Spinal cord (tissue), 10 donors: ENCODE results near the gene MRAS. TPM values are rescaled to one million over a fixed set of nuclear protein-coding genes. Genes with fewer than 3 reads are reported as not detected.
A peak's percentile ranks its signal among the peaks of the same experiment; 100 is the strongest.

ENCODE experiments used
- DNase-seq, 6 donors: peaks; one replicate each; pipeline versions ENCODE4 v3.0.0 to v3.0.0-alpha.2; 2013 to 2015; ENCODE audit warnings: low spot score in 6 of 6, low read depth in 4 of 6
- H3K27ac ChIP-seq: one replicate; pipeline ENCODE4 v1.5.1; 2013; ENCODE audit warnings: low read depth, low read length, control low read depth
- H3K27me3 ChIP-seq: one replicate; pipeline ENCODE4 v1.6.1; 2013; ENCODE audit warnings: low read length; ENCODE audit not compliant: control insufficient read depth, insufficient read depth
- H3K36me3 ChIP-seq: one replicate; pipeline ENCODE4 v1.6.1; 2013; ENCODE audit warnings: low read length; ENCODE audit not compliant: control insufficient read depth, insufficient read depth
- H3K4me1 ChIP-seq: one replicate; pipeline ENCODE4 v1.6.1; 2013; ENCODE audit warnings: low read length; ENCODE audit not compliant: control insufficient read depth, insufficient read depth
- H3K4me3 ChIP-seq: one replicate; pipeline ENCODE4 v1.5.1; 2013; ENCODE audit warnings: low read depth, low read length, control low read depth
- H3K9me3 ChIP-seq: one replicate; pipeline ENCODE4 v1.6.1; 2013; ENCODE audit warnings: low read length; ENCODE audit not compliant: control insufficient read depth, insufficient read depth
- WGBS: methylation state at CpG from one replicate; pipeline ENCODE4 v1.1.5; 2013; ENCODE audit warnings: missing lambda C conversion rate; ENCODE audit not compliant: insufficient coverage; 5-methylcytosine and 5-hydroxymethylcytosine counted together
- polyA plus RNA-seq, 2 donors: library from polyadenylated mRNA; unstranded; fragments of 120-200 nt; gene quantifications; one replicate each; pipeline ENCODE4 v1.2.1, GENCODE V29; 2013; ENCODE audit not compliant: insufficient read length in 2 of 2
- total RNA-seq, 2 donors: library from RNA; depleted of rRNA in 1 of 2; stranded (reverse); fragments of 120-200 nt in 1 of 2; fragments of >200 nt in 1 of 2; gene quantifications; one replicate each; pipeline versions ENCODE4 v1.2.3 to v1.2.4, GENCODE V29; 2013 to 2014
- donor health status: healthy.

Gene MRAS
- total and polyA plus RNA-seq, 4 donors, result 55.0 to 83.9 (median 81.7) TPM

DNA sequence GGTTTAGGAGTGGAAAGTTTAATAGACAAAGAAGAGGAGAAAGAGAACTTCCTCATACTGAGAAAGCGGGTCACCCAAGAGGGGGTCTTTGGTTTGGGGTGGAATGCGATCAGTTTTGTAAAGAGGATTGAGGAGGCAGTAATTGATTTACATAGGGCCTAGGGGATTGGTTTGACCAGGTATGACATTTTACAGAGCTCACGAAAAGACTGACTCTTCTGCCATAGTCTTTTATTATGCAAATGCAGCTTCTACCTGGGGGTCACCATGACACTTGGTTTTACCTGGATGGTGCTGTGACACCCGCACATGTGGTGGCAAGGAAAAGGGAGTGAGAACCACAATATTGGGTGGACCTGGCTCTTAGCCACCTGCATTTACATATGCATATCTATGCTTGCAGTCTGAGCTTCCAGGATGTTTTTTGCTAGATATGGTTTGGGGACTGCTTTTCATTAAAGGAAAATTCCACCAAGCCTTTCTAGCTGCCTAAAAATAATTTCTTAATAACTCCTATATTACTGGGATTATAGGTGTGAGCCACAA, 11.9 kb upstream of the MRAS start:
- Histone ChIP-seq H3K36me3 (no peaks in the 10 kb centered on the region), H3K27ac (no peak overlapping the region), H3K27me3 (no peaks in the 10 kb centered on the region), H3K4me3 (no peak overlapping the region), H3K4me1 (no peaks in the 10 kb centered on the region), H3K9me3 (no peaks in the 10 kb centered on the region)
- 83% methylated on average over 2 of the region's 4 CpGs for WGBS
- DNase-seq, result no peak

- 39% methylated on average over 4 of the region's 5 CpGs for WGBS
- no peaks in the 10 kb centered on the region for H3K36me3 ChIP-seq
- H3K27ac ChIP-seq, result no peak overlapping the region
- no peak for DNase-seq
- H3K4me1 ChIP-seq, result no peaks in the 10 kb centered on the region
- no peaks in the 10 kb centered on the region for H3K27me3 ChIP-seq
- H3K4me3 ChIP-seq, result no peak overlapping the region
- no peaks in the 10 kb centered on the region for H3K9me3 ChIP-seq
Measured at GRCh38 chr3:138338244-138338643, 10.1 kb upstream of the MRAS start.

DNA sequence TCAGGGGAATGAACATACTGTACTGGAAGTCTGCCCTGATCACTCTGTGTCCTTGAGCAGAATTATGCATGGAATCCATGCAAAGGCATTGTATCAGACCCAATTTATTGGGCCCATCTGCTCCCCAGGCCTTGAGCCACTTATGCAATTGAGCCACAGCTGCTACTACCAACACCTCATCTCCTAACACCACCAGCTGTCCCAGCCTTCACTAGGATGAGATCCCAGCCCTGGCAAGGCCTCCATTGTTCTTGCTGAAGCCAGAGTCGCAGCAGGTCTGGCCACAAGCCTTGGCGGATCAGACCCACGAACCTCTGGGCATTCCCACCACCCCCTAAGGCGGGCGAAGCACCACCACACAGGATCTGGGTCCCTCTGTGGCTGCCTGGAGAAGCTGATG, 9.6 kb upstream of the MRAS start:
- Histone ChIP-seq H3K4me1 (no peaks in the 10 kb centered on the region), H3K27ac (no peak overlapping the region), H3K4me3 (no peak overlapping the region), H3K9me3 (no peaks in the 10 kb centered on the region), H3K36me3 (no peaks in the 10 kb centered on the region), H3K27me3 (no peaks in the 10 kb centered on the region)
- WGBS, result 71% methylated on average over 1 of the region's 5 CpGs
- peak in 2 of 6 donors; percentile 55 to 61 for DNase-seq

DNA sequence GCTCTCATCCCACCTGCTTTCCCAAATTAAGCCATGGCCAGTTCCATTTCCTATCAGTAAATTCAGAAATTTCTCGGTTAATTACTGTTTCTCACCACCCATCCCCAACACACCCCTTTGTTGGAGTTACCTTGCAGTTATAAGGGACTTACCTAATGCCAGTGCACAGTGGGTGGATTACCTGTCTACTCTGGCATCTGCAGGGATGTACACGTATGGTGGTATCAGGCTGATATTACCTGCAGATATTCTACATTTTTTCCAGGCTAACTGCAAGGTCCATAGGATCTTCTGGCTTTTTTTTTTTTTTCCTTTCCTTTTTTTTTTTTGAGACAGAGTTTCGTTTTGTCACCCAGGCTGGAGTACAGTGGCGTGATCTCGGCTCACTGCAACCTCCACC, 7.9 kb upstream of the MRAS start:
- Histone ChIP-seq H3K27ac (no peak overlapping the region), H3K4me1 (no peaks in the 10 kb centered on the region), H3K9me3 (no peaks in the 10 kb centered on the region), H3K36me3 (no peaks in the 10 kb centered on the region), H3K27me3 (no peaks in the 10 kb centered on the region), H3K4me3 (no peak overlapping the region)
- 83% methylated on average over 1 of the region's 5 CpGs for WGBS
- DNase-seq, result no peak

- DNase-seq, result no peak
- Histone ChIP-seq H3K27ac (no peak overlapping the region), H3K36me3 (no peaks in the 10 kb centered on the region), H3K9me3 (no peaks in the 10 kb centered on the region), H3K27me3 (no peaks in the 10 kb centered on the region), H3K4me3 (no peak overlapping the region), H3K4me1 (peaks cover 17% of the 10 kb centered on the region)
- 75% methylated on average over 1 of the region's 1 CpG for WGBS
Measured at GRCh38 chr3:138344754-138345153, 3.6 kb upstream of the MRAS start.

DNA sequence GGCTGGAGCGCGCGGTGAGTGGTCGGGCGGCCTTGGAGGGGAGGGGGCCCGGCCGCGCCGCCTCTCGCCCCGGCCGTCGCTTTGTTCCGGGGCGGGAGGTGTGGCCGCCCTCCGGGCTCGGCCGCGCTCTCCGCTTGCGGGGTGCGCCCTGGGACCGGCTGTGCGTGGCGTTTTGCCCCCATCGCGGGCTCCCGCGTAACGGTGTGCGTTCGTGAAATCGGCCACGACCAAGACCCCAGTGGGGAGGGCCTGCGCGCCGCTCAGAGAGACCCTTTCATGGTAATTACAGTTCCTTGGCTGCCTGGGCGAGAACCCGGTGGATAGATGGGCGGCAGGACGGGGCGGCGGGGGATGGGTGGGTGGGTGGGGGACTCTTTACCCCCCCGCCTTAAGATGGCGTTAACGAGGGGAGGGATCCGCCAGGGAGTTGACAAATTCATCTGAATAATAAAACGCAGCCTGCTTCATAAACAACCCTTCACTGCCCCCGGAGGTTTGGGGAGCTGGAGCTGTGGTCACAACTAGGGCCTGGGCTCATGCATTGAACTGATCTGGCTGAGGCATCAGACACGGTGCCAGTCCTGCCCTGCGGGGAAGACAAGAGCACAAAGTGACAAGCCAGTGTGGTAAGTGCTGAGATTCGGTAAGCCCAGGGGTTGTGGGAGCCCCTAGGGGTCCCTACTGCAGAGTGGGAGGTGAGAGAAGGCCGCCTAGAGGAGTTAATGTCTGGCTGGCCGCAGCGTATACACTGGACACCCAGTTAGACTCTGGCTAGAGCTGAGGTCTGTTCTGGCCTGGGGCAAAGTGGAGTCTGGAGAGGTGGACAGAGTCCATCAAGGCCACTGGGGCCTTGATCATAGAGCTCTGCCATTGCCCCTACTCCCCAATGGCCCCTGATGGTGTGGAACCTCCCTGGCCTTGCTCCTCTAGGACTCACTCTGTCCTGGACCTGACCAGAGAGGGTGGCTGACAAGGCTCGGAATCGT, 668 bp downstream of the MRAS start:
- no peaks in the 10 kb centered on the region for H3K36me3 ChIP-seq
- no peaks in the 10 kb centered on the region for H3K27me3 ChIP-seq
- peak overlapping the region; percentile 58 for H3K4me3 ChIP-seq
- WGBS, result 3% methylated on average over 40 of the region's 58 CpGs
- peak overlapping the region; percentile 83 for H3K27ac ChIP-seq
- DNase-seq, result peak in 2 of 6 donors; percentile 71 to 75
- H3K4me1 ChIP-seq, result peaks cover 32% of the 10 kb centered on the region
- H3K9me3 ChIP-seq, result no peaks in the 10 kb centered on the region

- H3K4me3 ChIP-seq, result peak overlapping the region; percentile 58
- H3K36me3 ChIP-seq, result no peaks in the 10 kb centered on the region
- peaks cover 32% of the 10 kb centered on the region for H3K4me1 ChIP-seq
- peak overlapping the region; percentile 83 for H3K27ac ChIP-seq
- H3K27me3 ChIP-seq, result no peaks in the 10 kb centered on the region
- 47% methylated on average over 5 of the region's 15 CpGs for WGBS
- H3K9me3 ChIP-seq, result no peaks in the 10 kb centered on the region
- peak in 2 of 6 donors; percentile 32 to 43 for DNase-seq
Measured at GRCh38 chr3:138349926-138350665, 1.7 kb downstream of the MRAS start.

GRCh38 chr3:138351151-138351550, 2.8 kb downstream of the MRAS start:
- Histone ChIP-seq H3K36me3 (peaks cover 4% of the 10 kb centered on the region), H3K4me3 (no peak overlapping the region), H3K27ac (no peak overlapping the region), H3K4me1 (peaks cover 32% of the 10 kb centered on the region), H3K9me3 (no peaks in the 10 kb centered on the region), H3K27me3 (no peaks in the 10 kb centered on the region)
- no peak for DNase-seq

GRCh38 chr3:138351916-138352550, 3.7 kb downstream of the MRAS start:
- Histone ChIP-seq H3K27ac (no peak overlapping the region), H3K36me3 (peaks cover 4% of the 10 kb centered on the region), H3K27me3 (no peaks in the 10 kb centered on the region), H3K9me3 (no peaks in the 10 kb centered on the region), H3K4me3 (no peak overlapping the region), H3K4me1 (peaks cover 38% of the 10 kb centered on the region)
- no peak for DNase-seq
- WGBS, result 92% methylated on average over 5 of the region's 5 CpGs
